H1 (cell line): ENCODE data around the gene SNAP25. TPM values are rescaled to one million over a fixed set of nuclear protein-coding genes. Genes with fewer than 3 reads are reported as not detected.

Experiments used
- CTCF ChIA-PET: fragments of 300-600 bp; sonication (Branson Sonifier 250); formaldehyde crosslinking; loops from one replicate; lab custom pipeline; 2021; ENCODE audit not compliant: partially characterized antibody; lab: Charles Lee
- POLR2A ChIA-PET: fragments of 300-600 bp; sonication (Branson Sonifier 250); formaldehyde crosslinking; loops from one replicate; lab custom pipeline; 2021; ENCODE audit warnings: inconsistent platforms; ENCODE audit not compliant: partially characterized antibody; lab: Charles Lee
- DNase-seq, 2 experiments: peaks; one replicate each; pipeline versions ENCODE4 v3.0.0 to v3.0.0-alpha.2; 2010 to 2022; ENCODE audit warnings: low spot score in 2 of 2, low read depth in 1 of 2, mixed read lengths in 1 of 2
- FAIRE-seq: peaks from 2 replicates; lab custom pipeline; 2011; peaks lifted over from hg19 to GRCh38; lab: Jason Lieb, UNC
- H2AFZ ChIP-seq: 2 replicates; pipeline ENCODE4 v1.8.1; 2012; ENCODE audit warnings: low read length, inconsistent platforms
- H2AK5ac ChIP-seq: 2 replicates; pipeline ENCODE4 v1.6.1; 2013; ENCODE audit warnings: low read depth, low read length
- H2BK120ac ChIP-seq: replicated peaks from 2 replicates; pipeline ENCODE3; 2013; ENCODE audit warnings: low read depth, low read length, inconsistent platforms
- H2BK12ac ChIP-seq: 2 replicates; pipeline ENCODE4 v1.6.1; 2013; ENCODE audit warnings: low read depth, low read length
- H2BK15ac ChIP-seq: 2 replicates; pipeline ENCODE4 v1.6.1; 2013; ENCODE audit warnings: low read length
- H2BK20ac ChIP-seq: 2 replicates; pipeline ENCODE4 v1.6.1; 2013; ENCODE audit warnings: low read length
- H2BK5ac ChIP-seq: 2 replicates; pipeline ENCODE4 v1.6.1; 2013; ENCODE audit warnings: low read depth, low read length
- H3K14ac ChIP-seq: 2 replicates; pipeline ENCODE4 v1.6.1; 2013; ENCODE audit warnings: inconsistent platforms; ENCODE audit not compliant: insufficient read length
- H3K18ac ChIP-seq: 2 replicates; pipeline ENCODE4 v1.6.1; 2013; ENCODE audit warnings: low read length; ENCODE audit errors: extremely low read depth
- H3K23ac ChIP-seq: 2 replicates; pipeline ENCODE4 v1.6.1; 2013; ENCODE audit warnings: inconsistent platforms; ENCODE audit not compliant: insufficient read length
- H3K23me2 ChIP-seq: 2 replicates; pipeline ENCODE4 v1.6.1; 2013; ENCODE audit warnings: low read depth, low read length
- H3K27ac ChIP-seq: 2 replicates; pipeline ENCODE4 v1.6.1; 2011; ENCODE audit warnings: low read depth, low read length, inconsistent platforms
- H3K27me3 ChIP-seq, 4 experiments: replicated peaks in 1 of 4; 1 replicate in 1 of 4; 2 replicates in 3 of 4; pipeline versions ENCODE4 v1.6.1 to v1.8.1; 2011 to 2013; ENCODE audit warnings: low read length in 3 of 4, mild to moderate bottlenecking in 3 of 4, inconsistent platforms in 2 of 4, mixed read lengths in 2 of 4, moderate library complexity in 1 of 4; ENCODE audit not compliant: control insufficient read depth in 3 of 4, insufficient read depth in 3 of 4; ENCODE audit errors: extremely low read depth in 1 of 4
- H3K36me3 ChIP-seq, 4 experiments: 2 replicates each; pipeline versions ENCODE4 v1.6.1 to v1.8.1; 2011 to 2013; ENCODE audit warnings: mild to moderate bottlenecking in 4 of 4, low read length in 3 of 4, moderate library complexity in 2 of 4, control low read depth in 1 of 4, inconsistent platforms in 1 of 4; ENCODE audit not compliant: insufficient read depth in 4 of 4, control insufficient read depth in 2 of 4
- H3K4ac ChIP-seq: replicated peaks from 2 replicates; pipeline ENCODE3; 2013; ENCODE audit warnings: low read length, low read depth, mixed read lengths, inconsistent platforms; ENCODE audit not compliant: insufficient read length
- H3K4me1 ChIP-seq, 4 experiments: replicated peaks in 1 of 4; 1 replicate in 1 of 4; 2 replicates in 3 of 4; pipeline versions ENCODE4 v1.6.1 to v1.8.1; 2011 to 2013; ENCODE audit warnings: low read length in 3 of 4, inconsistent platforms in 2 of 4, mixed read lengths in 1 of 4; ENCODE audit not compliant: insufficient read depth in 4 of 4, control insufficient read depth in 3 of 4
- H3K4me2 ChIP-seq, 2 experiments: 2 replicates each; pipeline versions ENCODE4 v1.6.1 to v1.8.1; 2011 to 2013; ENCODE audit warnings: low read depth in 2 of 2, low read length in 2 of 2, control low read depth in 1 of 2, inconsistent platforms in 1 of 2, mild to moderate bottlenecking in 1 of 2; ENCODE audit not compliant: insufficient read depth in 1 of 2
- H3K4me3 ChIP-seq, 4 experiments: fragments of 200-600, 300-600 bp in 1 of 4; sonication (generic), shearing (Covaris generic), sonication (Bioruptor Twin) in 1 of 4; 2 replicates each; pipeline versions ENCODE4 v1.5.1 to v1.8.1; 2011 to 2016; ENCODE audit warnings: low read length in 4 of 4, low read depth in 3 of 4, control low read depth in 2 of 4, inconsistent platforms in 2 of 4, mild to moderate bottlenecking in 2 of 4, mixed read lengths in 1 of 4, moderate library complexity in 1 of 4; ENCODE audit not compliant: insufficient read depth in 2 of 4; ENCODE audit errors: extremely low read depth in 1 of 4
- H3K56ac ChIP-seq: replicated peaks from 2 replicates; pipeline ENCODE3; 2013; ENCODE audit warnings: low read depth, mild to moderate bottlenecking, mixed read lengths, low read length, inconsistent platforms; ENCODE audit not compliant: insufficient read length
- H3K79me1 ChIP-seq: 2 replicates; pipeline ENCODE4 v1.6.1; 2013; ENCODE audit warnings: low read depth, low read length, control low read depth
- H3K79me2 ChIP-seq, 2 experiments: 2 replicates each; pipeline versions ENCODE4 v1.6.1 to v1.8.1; 2012 to 2013; ENCODE audit warnings: low read length in 2 of 2, mild to moderate bottlenecking in 2 of 2, inconsistent platforms in 1 of 2; ENCODE audit not compliant: insufficient read depth in 2 of 2, control insufficient read depth in 1 of 2
- H3K9ac ChIP-seq, 4 experiments: replicated peaks in 1 of 4; 1 replicate in 1 of 4; 2 replicates in 3 of 4; pipeline versions ENCODE4 v1.6.1 to v1.8.1; 2011 to 2013; ENCODE audit warnings: low read depth in 3 of 4, low read length in 3 of 4, control low read depth in 2 of 4, mild to moderate bottlenecking in 2 of 4, moderate library complexity in 2 of 4, inconsistent platforms in 1 of 4; ENCODE audit errors: extremely low read depth in 1 of 4
- H3K9me3 ChIP-seq, 2 experiments: 2 replicates each; pipeline versions ENCODE4 v1.6.1 to v1.8.1; 2012 to 2013; ENCODE audit warnings: mild to moderate bottlenecking in 2 of 2, moderate library complexity in 2 of 2, control low read depth in 1 of 2, inconsistent platforms in 1 of 2, low read depth in 1 of 2, low read length in 1 of 2, mixed read lengths in 1 of 2; ENCODE audit not compliant: insufficient read depth in 2 of 2
- H4K20me1 ChIP-seq, 2 experiments: replicated peaks in 1 of 2; 2 replicates each; pipeline versions ENCODE3 to v1.8.1; 2011 to 2013; ENCODE audit warnings: inconsistent platforms in 2 of 2, low read length in 2 of 2, mild to moderate bottlenecking in 1 of 2; ENCODE audit not compliant: insufficient read depth in 2 of 2, control insufficient read depth in 1 of 2
- H4K5ac ChIP-seq: 2 replicates; pipeline ENCODE4 v1.6.1; 2013; ENCODE audit warnings: low read length, low read depth, mixed read lengths, inconsistent platforms; ENCODE audit not compliant: insufficient read length
- H4K8ac ChIP-seq: 2 replicates; pipeline ENCODE4 v1.8.0; 2013; ENCODE audit warnings: mild to moderate bottlenecking, moderate library complexity, low read length, inconsistent platforms; ENCODE audit not compliant: insufficient read depth; ENCODE audit errors: extremely low read depth
- H4K91ac ChIP-seq: replicated peaks from 2 replicates; pipeline ENCODE3; 2013; ENCODE audit warnings: low read length, mixed read lengths, inconsistent platforms; ENCODE audit not compliant: insufficient read length
- ATF3 ChIP-seq: IDR thresholded peaks from 2 replicates; pipeline ENCODE4 v1.6.1; 2011; ENCODE audit warnings: low read depth, mild to moderate bottlenecking, low read length; ENCODE audit not compliant: insufficient read depth
- BRCA1 ChIP-seq: IDR thresholded peaks from 2 replicates; pipeline ENCODE4 v1.6.1; 2012; ENCODE audit warnings: low read depth, low read length, improper control_type of control experiment
- CBX8 ChIP-seq: fragments of 300-800, 300-1000 bp; sonication (generic); IDR thresholded peaks from 2 replicates; pipeline ENCODE4 v1.7.1; 2016; ENCODE audit warnings: low read depth, low read length, borderline replicate concordance
- FOSL1 ChIP-seq: IDR thresholded peaks from 2 replicates; pipeline ENCODE4 v1.6.1; 2011; ENCODE audit warnings: mild to moderate bottlenecking, low read depth, low read length, moderate library complexity; ENCODE audit not compliant: insufficient read depth
- GTF2F1 ChIP-seq: IDR thresholded peaks from 2 replicates; pipeline ENCODE4 v1.6.1; 2012; ENCODE audit warnings: low read depth, low read length, improper control_type of control experiment, borderline replicate concordance
- SAP30 ChIP-seq: fragments of 300-600 bp; sonication (generic); IDR thresholded peaks from 2 replicates; pipeline ENCODE4 v1.7.1; 2012; ENCODE audit warnings: low read length, moderate library complexity, mild to moderate bottlenecking, inconsistent platforms; ENCODE audit not compliant: insufficient read depth, insufficient replicate concordance
- SIN3A ChIP-seq, 2 experiments: IDR thresholded peaks in 1 of 2; conservative IDR thresholded peaks in 1 of 2; 2 replicates each; pipeline ENCODE4 v1.6.1; 2011 to 2012; ENCODE audit warnings: low read length in 2 of 2, improper control_type of control experiment in 1 of 2, low read depth in 1 of 2, mild to moderate bottlenecking in 1 of 2
- SRF ChIP-seq: IDR thresholded peaks from 2 replicates; pipeline ENCODE4 v1.6.1; 2011; ENCODE audit warnings: mild to moderate bottlenecking, low read depth, low read length, moderate library complexity
- TAF7 ChIP-seq: optimal IDR thresholded peaks from 2 replicates; pipeline ENCODE3; 2011; ENCODE audit warnings: low read depth, mild to moderate bottlenecking, inconsistent platforms, low read length, moderate library complexity, borderline replicate concordance
- YY1 ChIP-seq: IDR thresholded peaks from 2 replicates; pipeline ENCODE4 v1.6.1; 2011; ENCODE audit warnings: low read depth, mild to moderate bottlenecking, low read length
- ZNF274 ChIP-seq: IDR thresholded peaks from 2 replicates; pipeline ENCODE4 v1.7.0; 2012; ENCODE audit warnings: low read length, borderline replicate concordance; ENCODE audit errors: extremely low read depth
- WGBS, 2 experiments: shearing (Covaris generic) in 1 of 2; methylation state at CpG; one replicate each; pipeline versions ENCODE4 v1.1.6 to v1.1.7; 2013 to 2015; ENCODE audit warnings: low lambda C conversion rate in 2 of 2, mixed read lengths in 2 of 2, inconsistent platforms in 1 of 2, low coverage in 1 of 2, missing lambda C conversion rate in 1 of 2; ENCODE audit not compliant: insufficient replicate concordance in 2 of 2, insufficient coverage in 1 of 2, insufficient read length in 1 of 2; ENCODE audit errors: extremely low coverage in 1 of 2, missing lambda C conversion rate in 1 of 2; 5-methylcytosine and 5-hydroxymethylcytosine counted together
- polyA plus RNA-seq, 7 experiments: library from polyadenylated mRNA; depleted of rRNA in 3 of 7; stranded (reverse) in 5 of 7; unstranded in 2 of 7; fragments of >200 nt in 5 of 7; fragments of 200-250 nt in 2 of 7; gene quantifications; 1 replicate in 5 of 7; 2 replicates in 1 of 7; 4 replicates in 1 of 7; pipeline versions ENCODE4 v1.2.1 to v1.2.3, GENCODE V29; 2011 to 2013; ENCODE audit warnings: missing spikeins in 2 of 7, mixed read lengths in 2 of 7
- total RNA-seq: library from RNA; stranded (reverse); fragmentation: NEBNext Ultra II Directional; extraction: Animal tissue kit (Norgen Biotek cat#: 25700); gene quantifications from 2 replicates; pipeline ENCODE4 v1.2.1, GENCODE V29; 2021

Gene SNAP25
- total and polyA plus RNA-seq, 2 of the 8 experiments (the other 6 are each of a cell fraction or from before 2014, with no cell fraction given) = 0.51 to 0.52 TPM

- DNase-seq (no peak), FAIRE-seq (no peak)
- no peak overlapping the region for H3K9ac ChIP-seq
- H3K79me2 ChIP-seq = no peaks in the 10 kb centered on the region
- WGBS, 2 experiments = 92% methylated on average over 3 of the region's 3 CpGs; no CpG with 5 or more reads in 1 of the 2 experiments
- no peak overlapping the region for H3K23ac ChIP-seq
- peaks cover 4% of the 10 kb centered on the region; the same call in 1 of the 2 replicates for H3K23me2 ChIP-seq
- no peak overlapping the region for H3K18ac ChIP-seq
- H3K4ac ChIP-seq = no peak overlapping the region
- H2AK5ac ChIP-seq = no peak overlapping the region
- H3K36me3 ChIP-seq = no peaks in the 10 kb centered on the region
- H3K27ac ChIP-seq = no peak overlapping the region
- no peak overlapping the region for H4K91ac ChIP-seq
- no peaks in the 10 kb centered on the region for H3K9me3 ChIP-seq
- no peak overlapping the region for H4K5ac ChIP-seq
- no peak overlapping the region for H2BK20ac ChIP-seq
- H3K4me1 ChIP-seq = no peaks in the 10 kb centered on the region
- no peak overlapping the region for H2BK12ac ChIP-seq
- no peak overlapping the region for H4K8ac ChIP-seq
- no peak overlapping the region for H3K14ac ChIP-seq
- no peak overlapping the region for H3K56ac ChIP-seq
- no peak overlapping the region for H3K4me2 ChIP-seq
- no peak overlapping the region for H2AFZ ChIP-seq
- no peak overlapping the region for H3K4me3 ChIP-seq
- H4K20me1 ChIP-seq = peaks cover 0 to 1% of the 10 kb centered on the region in 2 experiments
- no peaks in the 10 kb centered on the region; a peak in 1 of 7 replicates for H3K27me3 ChIP-seq
- H3K79me1 ChIP-seq = no peaks in the 10 kb centered on the region
- POLR2A ChIA-PET = no interaction called here
- H2BK120ac ChIP-seq = no peak overlapping the region
- H2BK5ac ChIP-seq = no peak overlapping the region
- CTCF ChIA-PET = interaction anchor here (0.8 to 1.6 kb wide), 3 partner anchors 9 to 120 kb away, joined by 3 to 4 read pairs (median 4); no protein-coding TSS in a partner anchor
- H2BK15ac ChIP-seq = no peak overlapping the region
- TF ChIP-seq BRCA1 = no peak
- TF ChIP-seq SIN3A (conservative IDR thresholded peaks at IDR 0.05 in 1 of 2, IDR thresholded peaks at IDR 0.05 in 1 of 2; ENCODE audit: low read depth in 1 of 2, low read length in 2 of 2) = no peak
- no peak for TF ChIP-seq GTF2F1
- no peak for TF ChIP-seq FOSL1
- TF ChIP-seq SRF = no peak
- no peak for TF ChIP-seq YY1
- TF ChIP-seq CBX8 = no peak
- no peak for TF ChIP-seq SAP30
- no peak for TF ChIP-seq ATF3
- TF ChIP-seq ZNF274 = no peak
- no peak for TF ChIP-seq TAF7
These were observed 88.1 kb downstream of the SNAP25 start for GRCh38 chr20:10306440-10307358.
